K562 (cell line): ENCODE measurements around the gene VPS33B. TPM values are rescaled to one million over a fixed set of nuclear protein-coding genes. Genes with fewer than 3 reads are reported as not detected.

Experiments used
- CBFA2T3 ChIP-seq: fragments of 450-650 bp; IDR thresholded peaks from 2 replicates; pipeline ENCODE4 v1.6.1; 2017
- CHD4 ChIP-seq: fragments of 200-600 bp; sonication (generic); IDR thresholded peaks from 3 replicates; pipeline ENCODE4 v1.6.1; 2012; ENCODE audit warnings: low read depth, mild to moderate bottlenecking, mixed read lengths, low read length, inconsistent platforms; ENCODE audit not compliant: insufficient read depth, insufficient replicate concordance, poor library complexity, severe bottlenecking
- LARP7 ChIP-seq: fragments of 450-650 bp; IDR thresholded peaks from 2 replicates; pipeline ENCODE4 v1.6.1; 2016
- MGA ChIP-seq: fragments of 450-650 bp; IDR thresholded peaks from 2 replicates; pipeline ENCODE4 v1.6.1; 2016; ENCODE audit warnings: mild to moderate bottlenecking, moderate library complexity
- NCOA2 ChIP-seq, 2 experiments: fragments of 450-650 bp; IDR thresholded peaks; 2 replicates each; pipeline ENCODE4 v1.6.1; 2018; ENCODE audit warnings: mild to moderate bottlenecking in 2 of 2, moderate library complexity in 1 of 2; ENCODE audit not compliant: partially characterized antibody in 2 of 2
- NEUROD1 ChIP-seq: fragments of 150-350 bp; IDR thresholded peaks from 2 replicates; pipeline ENCODE4 v1.6.1; 2014; ENCODE audit warnings: borderline replicate concordance, low read length, low read depth; ENCODE audit not compliant: partially characterized antibody
- RCOR1 ChIP-seq, 2 experiments: IDR thresholded peaks; 2 replicates each; pipeline ENCODE4 v1.6.1; 2012; ENCODE audit warnings: low read depth in 2 of 2, low read length in 2 of 2, borderline replicate concordance in 1 of 2, improper control_type of control experiment in 1 of 2
- SAFB2 ChIP-seq: fragments of 200-400 bp; formaldehyde crosslinking; IDR thresholded peaks from 2 replicates; pipeline ENCODE4 v1.6.1; 2018; ENCODE audit warnings: borderline replicate concordance, low read length, low read depth, moderate library complexity; ENCODE audit not compliant: severe bottlenecking
- SIN3B ChIP-seq: fragments of 450-650 bp; IDR thresholded peaks from 2 replicates; pipeline ENCODE4 v1.6.1; 2017; ENCODE audit warnings: low read depth, mild to moderate bottlenecking, moderate library complexity
- SNIP1 ChIP-seq: fragments of 450-650 bp; IDR thresholded peaks from 2 replicates; pipeline ENCODE4 v1.7.1; 2017; ENCODE audit warnings: low read depth, mild to moderate bottlenecking
- SP2 ChIP-seq: IDR thresholded peaks from 2 replicates; pipeline ENCODE4 v1.6.1; 2011; ENCODE audit warnings: mild to moderate bottlenecking, low read depth, low read length, moderate library complexity; ENCODE audit not compliant: poor library complexity, severe bottlenecking; ENCODE audit errors: extremely low read depth
- ZKSCAN3 ChIP-seq: fragments of 250-450 bp; sonication (Bioruptor Pico); IDR thresholded peaks from 2 replicates; pipeline ENCODE4 v1.4.0; 2020
- ZNF140 ChIP-seq: fragments of 250-450 bp; sonication (Bioruptor Pico); IDR thresholded peaks from 2 replicates; pipeline ENCODE4 v1.8.0; 2021; ENCODE audit warnings: moderate library complexity, mild to moderate bottlenecking, inconsistent platforms
- ZNF764 ChIP-seq: fragments of 250-450 bp; sonication (Bioruptor Pico); IDR thresholded peaks from 2 replicates; pipeline ENCODE4 v1.4.0; 2020; ENCODE audit warnings: low read depth, mild to moderate bottlenecking, moderate library complexity
- ZNF77 ChIP-seq: fragments of 250-450 bp; sonication (Bioruptor Pico); IDR thresholded peaks from 2 replicates; pipeline ENCODE4 v1.5.0; 2020
- polyA plus RNA-seq, 8 experiments: library from polyadenylated mRNA; depleted of rRNA in 4 of 8; stranded (reverse) in 5 of 8; unstranded in 3 of 8; fragments of >200 nt; fragmentation: Nextera tagmentation in 2 of 8; fragmentation: Illumina TruSeq in 1 of 8; extraction: Ambion mirVana in 2 of 8; extraction: Trizol in 1 of 8; gene quantifications; 2 replicates each; pipeline versions ENCODE4 v1.2.1 to v1.2.3, GENCODE V29; 2011 to 2014; ENCODE audit warnings: inconsistent platforms in 1 of 8, missing spikeins in 1 of 8
- total RNA-seq, 7 experiments: library from RNA; depleted of rRNA in 6 of 7; stranded (reverse); fragments of >200 nt in 6 of 7; fragmentation: Illumina TruSeq in 2 of 7; extraction: Trizol in 2 of 7; gene quantifications; 2 replicates each; pipeline versions ENCODE4 v1.2.1 to v1.2.3, GENCODE V29; 2011 to 2021; ENCODE audit warnings: low replicate concordance in 1 of 7

VPS33B gene
- total and polyA plus RNA-seq, 9 of the 15 experiments (the other 6 are each of a cell fraction or from before 2014, with no cell fraction given) = 9.4 to 25.5 (median 14.8) TPM

DNA sequence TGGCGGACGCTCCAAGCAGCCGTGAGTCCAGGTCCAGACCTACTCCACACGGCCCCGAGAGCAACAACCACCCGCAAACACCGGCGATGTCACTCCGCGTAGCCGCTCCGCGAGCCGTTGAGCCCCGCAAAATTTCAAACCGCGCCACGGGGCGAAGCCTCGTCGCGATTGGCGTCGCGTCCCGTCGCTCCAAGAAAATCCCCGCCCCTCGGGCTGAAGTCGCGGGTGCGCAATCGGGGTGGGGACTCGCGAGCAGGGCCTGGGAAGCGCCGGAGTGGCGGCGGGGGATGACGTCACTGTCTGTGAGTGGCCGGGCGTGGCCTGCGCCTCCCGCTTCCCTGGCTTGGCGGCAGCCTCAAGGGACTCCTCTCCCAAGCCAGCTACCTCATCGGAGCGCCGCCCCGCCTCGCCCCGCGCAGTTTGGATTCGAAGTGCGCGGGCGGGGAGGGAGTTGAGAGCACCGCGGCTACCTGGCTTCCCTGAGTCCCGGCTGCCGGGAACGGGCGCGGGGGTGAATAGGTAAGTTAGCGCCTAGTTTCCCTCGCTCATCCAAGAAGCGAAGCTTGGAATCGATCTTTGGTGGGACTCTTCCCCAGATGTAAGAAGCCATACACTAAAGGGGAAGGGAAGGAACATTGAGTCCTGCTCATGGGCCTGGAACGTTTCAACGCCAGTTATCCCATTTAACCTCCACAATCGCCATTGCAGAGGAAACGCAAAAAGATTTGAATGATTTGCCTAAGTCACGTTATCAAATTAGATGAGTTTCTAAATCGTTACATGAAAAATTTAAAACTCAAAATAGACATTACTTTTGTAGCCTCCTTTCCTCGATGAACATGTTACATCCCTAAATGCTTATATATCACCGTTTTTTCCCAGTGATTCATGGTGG, 27.7 kb downstream of the VPS33B start, which contains the start of gene PRC1 (continued):
- no peak; the same call in 1 of the 2 replicates for TF ChIP-seq MGA
- no peak for TF ChIP-seq SAFB2
- no peak for TF ChIP-seq CBFA2T3
- TF ChIP-seq NCOA2 (IDR thresholded peaks at IDR 0.05; ENCODE audit: partially characterized antibody in 2 of 2) = no peak
- TF ChIP-seq CHD4 = no peak
- TF ChIP-seq SIN3B = peak; percentile 66; the same call in 1 of the 2 replicates
- no peak; a peak in 1 of 4 replicates for TF ChIP-seq RCOR1 (IDR thresholded peaks at IDR 0.05; ENCODE audit: borderline replicate concordance in 1 of 2, low read depth in 2 of 2, low read length in 2 of 2)
- no peak for TF ChIP-seq ZNF140 (CRISPR knock-in tag)
- TF ChIP-seq NEUROD1 = peak; percentile 54
- no peak for TF ChIP-seq ZNF77 (CRISPR knock-in tag)
- no peak for TF ChIP-seq ZNF764 (CRISPR knock-in tag)
- no peak for TF ChIP-seq ZKSCAN3 (CRISPR knock-in tag)
- no peak for TF ChIP-seq SNIP1
- peak; percentile 66 for TF ChIP-seq SP2
- no peak for TF ChIP-seq LARP7
